ENCODE results near the gene EDA.
"Not testable (repeated sequence)": the region's sequence is repeated elsewhere in the genome, so short reads cannot be mapped to it uniquely, and the experiment has no call there.

Gene EDA

GRCh38 chrX:69793260-69793935 is 177.5 kb downstream of the EDA start:
- TF ChIP-seq CTCF (conservative IDR thresholded peaks at IDR 0.05) = no peak
- TF ChIP-seq ZFX (IDR thresholded peaks at IDR 0.05) = no peak
- no peak overlapping the region for H3K27ac ChIP-seq

GRCh38 chrX:69795702-69796101 is 179.8 kb downstream of the EDA start:
- TF ChIP-seq ZFX (IDR thresholded peaks at IDR 0.05) = no peak
- no peak overlapping the region for H3K27ac ChIP-seq

GRCh38 chrX:69807400-69807799 is 191.5 kb downstream of the EDA start:
- TF ChIP-seq ZFX (IDR thresholded peaks at IDR 0.05) (no peak), CTCF (conservative IDR thresholded peaks at IDR 0.05) (no peak)

GRCh38 chrX:69808375-69808774 is 192.5 kb downstream of the EDA start:
- TF ChIP-seq CTCF (conservative IDR thresholded peaks at IDR 0.05) (no peak), ZFX (IDR thresholded peaks at IDR 0.05) (no peak)
- H3K27ac ChIP-seq = no peak overlapping the region

More at GRCh38 chrX:69807400-69807799, 191.5 kb downstream of the EDA start:
- no peak overlapping the region for H3K27ac ChIP-seq

GRCh38 chrX:69813677-69814076 is 197.8 kb downstream of the EDA start:
- TF ChIP-seq ZFX (IDR thresholded peaks at IDR 0.05) (no peak), CTCF (conservative IDR thresholded peaks at IDR 0.05) (no peak)
- no peak overlapping the region for H3K27ac ChIP-seq

- TF ChIP-seq CTCF (conservative IDR thresholded peaks at IDR 0.05) = no peak
- no peak for TF ChIP-seq ZFX (IDR thresholded peaks at IDR 0.05)
- no peak overlapping the region for H3K27ac ChIP-seq
Observed at GRCh38 chrX:69815063-69815462, 199.2 kb downstream of the EDA start.

GRCh38 chrX:69815519-69815918 is 199.6 kb downstream of the EDA start:
- no peak for TF ChIP-seq ZFX (IDR thresholded peaks at IDR 0.05)

GRCh38 chrX:69844636-69845035 is 228.7 kb downstream of the EDA start:
- TF ChIP-seq CTCF (conservative IDR thresholded peaks at IDR 0.05) (no peak), ZFX (IDR thresholded peaks at IDR 0.05) (no peak)
- H3K27ac ChIP-seq = no peak overlapping the region

More at GRCh38 chrX:69815519-69815918, 199.6 kb downstream of the EDA start:
- no peak overlapping the region for H3K27ac ChIP-seq

- not testable (repeated sequence) for H3K27ac ChIP-seq
Observed at GRCh38 chrX:69859999-69860398, 244.1 kb downstream of the EDA start.
